Neural progenitor cell (in vitro differentiated cells): Measurements from ENCODE around the gene PPM1L. TPM values are rescaled to one million over a fixed set of nuclear protein-coding genes. Genes with fewer than 3 reads are reported as not detected.
"Not testable (repeated sequence)": the region's sequence is repeated elsewhere in the genome, so short reads cannot be mapped to it uniquely, and the experiment has no call there.

Experiments used
- DNase-seq: peaks from one replicate; pipeline ENCODE4 v3.0.0-alpha.2; 2016; ENCODE audit warnings: low spot score
- H2AFZ ChIP-seq: fragments of 200-600 bp; sonication (generic); replicated peaks from 2 replicates; pipeline ENCODE4 v1.6.1; 2016; ENCODE audit warnings: antibody characterized with exemption
- H3F3A ChIP-seq: fragments of 200-600 bp; sonication (generic); 2 replicates; pipeline ENCODE4 v1.6.1; 2016; ENCODE audit warnings: antibody characterized with exemption, low read depth
- H3K27ac ChIP-seq: fragments of 200-600 bp; sonication (generic); 2 replicates; pipeline ENCODE4 v1.5.1; 2016; ENCODE audit warnings: mild to moderate bottlenecking
- H3K27me3 ChIP-seq: fragments of 200-600 bp; sonication (generic); 2 replicates; pipeline ENCODE4 v1.6.1; 2016; ENCODE audit warnings: mild to moderate bottlenecking, moderate library complexity
- H3K36me3 ChIP-seq: fragments of 200-600 bp; sonication (generic); 2 replicates; pipeline ENCODE4 v1.5.1; 2016
- H3K4me1 ChIP-seq: fragments of 200-600 bp; sonication (generic); 2 replicates; pipeline ENCODE4 v1.6.1; 2016; ENCODE audit warnings: mixed run types
- H3K4me2 ChIP-seq: fragments of 200-600 bp; sonication (generic); 2 replicates; pipeline ENCODE4 v1.6.1; 2016
- H3K4me3 ChIP-seq: fragments of 200-600 bp; sonication (generic); 2 replicates; pipeline ENCODE4 v1.5.1; 2016
- H3K79me2 ChIP-seq: fragments of 200-600 bp; sonication (generic); 2 replicates; pipeline ENCODE4 v1.6.1; 2016; ENCODE audit warnings: low read depth
- H3K9ac ChIP-seq: fragments of 200-600 bp; sonication (generic); 2 replicates; pipeline ENCODE4 v1.6.1; 2016
- H3K9me3 ChIP-seq: fragments of 200-600 bp; sonication (generic); 2 replicates; pipeline ENCODE4 v1.5.1; 2016; ENCODE audit warnings: low read depth
- H4K20me1 ChIP-seq: fragments of 200-600 bp; sonication (generic); 2 replicates; pipeline ENCODE4 v1.6.1; 2016; ENCODE audit warnings: low read depth
- H3K27ac Mint-ChIP-seq: 3 replicates; pipeline ENCODE4 v1.8.0; 2021; ENCODE audit warnings: mixed read lengths
- H3K27me3 Mint-ChIP-seq: 2 replicates; pipeline ENCODE4 v1.8.0; 2022; ENCODE audit warnings: low read depth, mild to moderate bottlenecking, inconsistent platforms, moderate library complexity, mixed read lengths; ENCODE audit not compliant: insufficient read depth
- H3K36me3 Mint-ChIP-seq: 3 replicates; pipeline ENCODE4 v1.8.0; 2021; ENCODE audit warnings: mixed read lengths
- H3K4me1 Mint-ChIP-seq: 3 replicates; pipeline ENCODE4 v1.8.0; 2021; ENCODE audit warnings: mixed read lengths
- H3K4me3 Mint-ChIP-seq: 3 replicates; pipeline ENCODE4 v1.8.0; 2021; ENCODE audit warnings: mild to moderate bottlenecking, moderate library complexity, mixed read lengths
- H3K9me3 Mint-ChIP-seq: 3 replicates; pipeline ENCODE4 v1.8.0; 2020; ENCODE audit warnings: mixed read lengths
- CTCF ChIP-seq: fragments of 200-600 bp; sonication (generic); IDR thresholded peaks from 2 replicates; pipeline ENCODE4 v1.5.1; 2017; ENCODE audit warnings: antibody characterized with exemption, mild to moderate bottlenecking
- EZH2 ChIP-seq: fragments of 200-600 bp; sonication (generic); IDR thresholded peaks from 2 replicates; pipeline ENCODE4 v1.6.1; 2017; ENCODE audit warnings: antibody characterized with exemption, mild to moderate bottlenecking, moderate library complexity
- EZH2phosphoT487 ChIP-seq: fragments of 200-600 bp; sonication (generic); IDR thresholded peaks from 2 replicates; pipeline ENCODE4 v1.6.1; 2017; ENCODE audit warnings: antibody characterized with exemption
- total RNA-seq: library from RNA; depleted of rRNA; stranded (reverse); fragments of >200 nt; gene quantifications from 2 replicates; pipeline ENCODE4 v1.2.3, GENCODE V29; 2015; ENCODE audit warnings: low replicate concordance

The PPM1L gene
- total RNA-seq, 1 donor from 2014 or later, result 16.5 TPM

- peaks cover 2% of the 10 kb centered on the region for H3K4me1 Mint-ChIP-seq
- Histone ChIP-seq H3K79me2 (no peaks in the 10 kb centered on the region), H3K4me1 (peaks cover 9% of the 10 kb centered on the region), H2AFZ (no peak overlapping the region), H3K4me2 (peak overlapping the region; percentile 22), H3F3A (no peaks in the 10 kb centered on the region), H3K36me3 (no peaks in the 10 kb centered on the region), H3K9ac (no peak overlapping the region), H3K27me3 (no peaks in the 10 kb centered on the region), H3K27ac (no peak overlapping the region), H4K20me1 (no peaks in the 10 kb centered on the region), H3K9me3 (no peaks in the 10 kb centered on the region), H3K4me3 (no peak overlapping the region)
- H3K27ac Mint-ChIP-seq, result no peak overlapping the region
- DNase-seq, result peak; percentile 36
- H3K36me3 Mint-ChIP-seq, result peaks cover 9% of the 10 kb centered on the region
- peaks cover 19% of the 10 kb centered on the region for H3K9me3 Mint-ChIP-seq
- H3K27me3 Mint-ChIP-seq, result no peaks in the 10 kb centered on the region
- H3K4me3 Mint-ChIP-seq, result no peak overlapping the region
- TF ChIP-seq EZH2, result no peak
Observed at GRCh38 chr3:161028555-161029153, 272.6 kb downstream of the PPM1L start.

GRCh38 chr3:161031134-161031533 lies 275.1 kb downstream of the PPM1L start:
- H3K4me2 ChIP-seq, result no peak overlapping the region
- H3K9me3 ChIP-seq, result no peaks in the 10 kb centered on the region
- no peaks in the 10 kb centered on the region for H4K20me1 ChIP-seq
- no peak overlapping the region for H2AFZ ChIP-seq
- no peaks in the 10 kb centered on the region for H3K36me3 ChIP-seq
- peaks cover 2% of the 10 kb centered on the region for H3K4me1 Mint-ChIP-seq
- DNase-seq, result no peak
- H3K9ac ChIP-seq, result no peak overlapping the region
- no peaks in the 10 kb centered on the region for H3K79me2 ChIP-seq
- no peak overlapping the region for H3K4me3 ChIP-seq
- peaks cover 19% of the 10 kb centered on the region for H3K9me3 Mint-ChIP-seq
- H3K4me1 ChIP-seq, result peaks cover 9% of the 10 kb centered on the region
- peaks cover 7% of the 10 kb centered on the region for H3K36me3 Mint-ChIP-seq
- H3K27me3 ChIP-seq, result no peaks in the 10 kb centered on the region
- no peak overlapping the region for H3K27ac Mint-ChIP-seq
- no peaks in the 10 kb centered on the region for H3F3A ChIP-seq
- TF ChIP-seq EZH2phosphoT487 (no peak), EZH2 (no peak), CTCF (no peak)
- H3K27me3 Mint-ChIP-seq, result no peaks in the 10 kb centered on the region
- no peak overlapping the region for H3K4me3 Mint-ChIP-seq
- no peak overlapping the region for H3K27ac ChIP-seq

- not testable (repeated sequence) for H3K27ac ChIP-seq, H3K27me3 ChIP-seq, H2AFZ ChIP-seq, H3K27me3 Mint-ChIP-seq, H3K79me2 ChIP-seq, H3K27ac Mint-ChIP-seq, H3K4me3 Mint-ChIP-seq, H3K36me3 Mint-ChIP-seq, H3K9me3 ChIP-seq, H3K4me1 Mint-ChIP-seq, H3K36me3 ChIP-seq, H4K20me1 ChIP-seq, DNase-seq, H3K4me2 ChIP-seq, H3F3A ChIP-seq, H3K4me1 ChIP-seq, H3K4me3 ChIP-seq, H3K9ac ChIP-seq
- H3K9me3 Mint-ChIP-seq, result peaks cover 17% of the 10 kb centered on the region
Observed at GRCh38 chr3:161034913-161035550, 279.0 kb downstream of the PPM1L start.

GRCh38 chr3:161035711-161036110 lies 279.7 kb downstream of the PPM1L start:
- H3K79me2 ChIP-seq, result no peaks in the 10 kb centered on the region
- no peaks in the 10 kb centered on the region for H3K4me1 ChIP-seq
- H3K27me3 ChIP-seq, result no peaks in the 10 kb centered on the region
- no peak overlapping the region for H3K27ac ChIP-seq
- no peaks in the 10 kb centered on the region for H3K27me3 Mint-ChIP-seq
- H3K9me3 ChIP-seq, result no peaks in the 10 kb centered on the region
- no peak overlapping the region for H3K9ac ChIP-seq
- no peaks in the 10 kb centered on the region for H3F3A ChIP-seq
- peaks cover 7% of the 10 kb centered on the region for H3K36me3 Mint-ChIP-seq
- H3K9me3 Mint-ChIP-seq, result peaks cover 17% of the 10 kb centered on the region
- H4K20me1 ChIP-seq, result no peaks in the 10 kb centered on the region
- TF ChIP-seq EZH2phosphoT487 (no peak), EZH2 (no peak), CTCF (no peak)
- H3K36me3 ChIP-seq, result no peaks in the 10 kb centered on the region
- H2AFZ ChIP-seq, result no peak overlapping the region
- H3K4me1 Mint-ChIP-seq, result no peaks in the 10 kb centered on the region
- no peak for DNase-seq
- no peak overlapping the region for H3K27ac Mint-ChIP-seq
- no peak overlapping the region for H3K4me2 ChIP-seq
- H3K4me3 ChIP-seq, result no peak overlapping the region
- H3K4me3 Mint-ChIP-seq, result no peak overlapping the region
